Activated CD4-positive, CD25-positive, alpha-beta regulatory T cell treated with anti-CD3 and anti-CD28 coated beads, Interleukin-2, amount 50 U/mL, for 24 hours (primary cell): ENCODE measurements around the gene ITGB5.

Experiments used
- ATAC-seq, 2 donors: fragments of 150-1000 bp; cut with Tn5 transposase; one replicate each; pipeline ENCODE4 v1.10.0; 2021; ENCODE audit warnings: mild to moderate bottlenecking in 1 of 2, moderate library complexity in 1 of 2

Gene ITGB5

GRCh38 chr3:124860599-124860998 lies 26.6 kb downstream of the ITGB5 start:
- no peak for ATAC-seq

- no peak for ATAC-seq
Measured at GRCh38 chr3:124859025-124859424, 28.1 kb downstream of the ITGB5 start.

- ATAC-seq = no peak
Measured at GRCh38 chr3:124858275-124858674, 28.9 kb downstream of the ITGB5 start.

GRCh38 chr3:124856677-124857076 lies 30.5 kb downstream of the ITGB5 start:
- ATAC-seq = no peak

GRCh38 chr3:124854009-124854408 lies 33.2 kb downstream of the ITGB5 start:
- no peak for ATAC-seq

GRCh38 chr3:124853446-124853845 lies 33.7 kb downstream of the ITGB5 start:
- no peak for ATAC-seq

- no peak for ATAC-seq
Measured at GRCh38 chr3:124851905-124852304, 35.3 kb downstream of the ITGB5 start.

GRCh38 chr3:124851136-124851535 lies 36.0 kb downstream of the ITGB5 start:
- no peak for ATAC-seq

- no peak for ATAC-seq
Measured at GRCh38 chr3:124850633-124851032, 36.5 kb downstream of the ITGB5 start.

GRCh38 chr3:124850212-124850611 lies 37.0 kb downstream of the ITGB5 start:
- no peak for ATAC-seq

GRCh38 chr3:124848300-124848699 lies 38.9 kb downstream of the ITGB5 start:
- ATAC-seq = no peak

- ATAC-seq = no peak
Measured at GRCh38 chr3:124847863-124848262, 39.3 kb downstream of the ITGB5 start.

GRCh38 chr3:124847051-124847450 lies 40.1 kb downstream of the ITGB5 start:
- ATAC-seq = no peak

GRCh38 chr3:124846189-124846588 lies 41.0 kb downstream of the ITGB5 start:
- no peak for ATAC-seq

- ATAC-seq = no peak
Measured at GRCh38 chr3:124845406-124845805, 41.8 kb downstream of the ITGB5 start.

GRCh38 chr3:124843506-124844177 lies 43.5 kb downstream of the ITGB5 start:
- ATAC-seq = no peak

GRCh38 chr3:124843047-124843446 lies 44.1 kb downstream of the ITGB5 start:
- ATAC-seq = no peak

GRCh38 chr3:124841517-124841916 lies 45.6 kb downstream of the ITGB5 start:
- no peak for ATAC-seq

- ATAC-seq = no peak
Measured at GRCh38 chr3:124840331-124840730, 46.8 kb downstream of the ITGB5 start.

GRCh38 chr3:124839896-124840295 lies 47.3 kb downstream of the ITGB5 start:
- no peak for ATAC-seq

- no peak for ATAC-seq
Measured at GRCh38 chr3:124838963-124839362, 48.2 kb downstream of the ITGB5 start.

- ATAC-seq = no peak
Measured at GRCh38 chr3:124837730-124838186, 49.4 kb downstream of the ITGB5 start.

GRCh38 chr3:124837065-124837464 lies 50.1 kb downstream of the ITGB5 start:
- ATAC-seq = no peak

- no peak for ATAC-seq
Measured at GRCh38 chr3:124836448-124836847, 50.7 kb downstream of the ITGB5 start.
